Coronary artery (tissue), 2 donors: Measurements from ENCODE around the gene SURF2.

ENCODE experiments used
- DNase-seq: peaks from one replicate; pipeline ENCODE4 v3.0.0-alpha.2; 2017; ENCODE audit warnings: low spot score
- H3K27ac ChIP-seq, 2 donors: fragments of 200-600 bp; sonication (generic); one replicate each; pipeline ENCODE4 v1.5.1; 2016 to 2019
- H3K4me3 ChIP-seq: fragments of 200-600 bp; sonication (generic); 2 replicates; pipeline ENCODE4 v1.5.1; 2016; ENCODE audit warnings: mild to moderate bottlenecking, moderate library complexity
- CTCF ChIP-seq: fragments of 200-600 bp; sonication (generic); IDR thresholded peaks from one replicate; pipeline ENCODE4 v1.5.1; 2019; ENCODE audit warnings: antibody characterized with exemption

The SURF2 gene

GRCh38 chr9:133349965-133350616 is 6.3 kb upstream of the SURF2 start:
- DNase-seq, result no peak
- no peak for TF ChIP-seq CTCF
- H3K27ac ChIP-seq, result no peak overlapping the region
- no peak overlapping the region for H3K4me3 ChIP-seq

GRCh38 chr9:133351526-133351907 is 4.8 kb upstream of the SURF2 start:
- Histone ChIP-seq H3K27ac (no peak overlapping the region), H3K4me3 (no peak overlapping the region)
- TF ChIP-seq CTCF, result no peak
- DNase-seq, result no peak

- H3K4me3 ChIP-seq, result no peak overlapping the region
- H3K27ac ChIP-seq, result no peak overlapping the region
- no peak for DNase-seq
- TF ChIP-seq CTCF, result no peak
These were observed 4.3 kb upstream of the SURF2 start for GRCh38 chr9:133351908-133352634.

GRCh38 chr9:133352635-133353340 is 3.6 kb upstream of the SURF2 start:
- no peak for DNase-seq
- Histone ChIP-seq H3K27ac (no peak overlapping the region), H3K4me3 (no peak overlapping the region)
- TF ChIP-seq CTCF, result no peak

GRCh38 chr9:133353548-133353947 is 2.8 kb upstream of the SURF2 start:
- no peak for TF ChIP-seq CTCF
- Histone ChIP-seq H3K27ac (no peak overlapping the region), H3K4me3 (no peak overlapping the region)
- no peak for DNase-seq

GRCh38 chr9:133354766-133355165 is 1.6 kb upstream of the SURF2 start:
- TF ChIP-seq CTCF, result no peak
- Histone ChIP-seq H3K27ac (no peak overlapping the region), H3K4me3 (no peak overlapping the region)
- DNase-seq, result no peak
